WTC11 (cell line): ENCODE measurements around the gene PAPOLA. TPM values are rescaled to one million over a fixed set of nuclear protein-coding genes. Genes with fewer than 3 reads are reported as not detected.
"Not testable (repeated sequence)": the region's sequence is repeated elsewhere in the genome, so short reads cannot be mapped to it uniquely, and the experiment has no call there.

Source experiments
- ATAC-seq: fragments of 200-7000 bp; cut with Tn5 transposase; 2 replicates; pipeline ENCODE4 v1.10.0; 2021; ENCODE audit warnings: mild to moderate bottlenecking, moderate library complexity
- CTCF ChIA-PET: fragments of 300-600 bp; sonication (Branson Sonifier 250); formaldehyde crosslinking; loops from one replicate; lab custom pipeline; 2021; ENCODE audit warnings: antibody characterized with exemption; lab: Charles Lee
- POLR2A ChIA-PET: fragments of 350-600 bp; sonication (Branson Sonifier 250); formaldehyde crosslinking; loops from one replicate; lab custom pipeline; 2021; ENCODE audit warnings: antibody characterized with exemption; lab: Charles Lee
- DNase-seq: peaks from one replicate; pipeline ENCODE4 v3.0.0; 2021; ENCODE audit warnings: low spot score
- H3K27ac Mint-ChIP-seq: 2 replicates; pipeline ENCODE4 v1.8.0; 2021; ENCODE audit warnings: mixed read lengths
- H3K27me3 Mint-ChIP-seq: 2 replicates; pipeline ENCODE4 v1.8.0; 2021; ENCODE audit warnings: low read depth, mild to moderate bottlenecking, moderate library complexity, mixed read lengths
- H3K36me3 Mint-ChIP-seq: 2 replicates; pipeline ENCODE4 v1.8.0; 2021; ENCODE audit warnings: mixed read lengths
- H3K4me1 Mint-ChIP-seq: 2 replicates; pipeline ENCODE4 v1.8.0; 2022; ENCODE audit warnings: mixed read lengths
- H3K4me3 Mint-ChIP-seq: 2 replicates; pipeline ENCODE4 v1.8.0; 2021; ENCODE audit warnings: mild to moderate bottlenecking, moderate library complexity, mixed read lengths
- H3K9me3 Mint-ChIP-seq: 2 replicates; pipeline ENCODE4 v1.8.0; 2021; ENCODE audit warnings: mixed read lengths
- FOXK1 ChIP-seq: sonication (generic); formaldehyde crosslinking; IDR thresholded peaks from 2 replicates; pipeline ENCODE4 v1.8.0; 2022; ENCODE audit warnings: mild to moderate bottlenecking, moderate library complexity, missing genetic modification reagents
- JAZF1 ChIP-seq: fragments of 250-450 bp; sonication (Bioruptor Pico); IDR thresholded peaks from 2 replicates; pipeline ENCODE4 v1.9.0; 2021; ENCODE audit warnings: moderate library complexity, mild to moderate bottlenecking, inconsistent platforms
- MYBL2 ChIP-seq: sonication (generic); formaldehyde crosslinking; IDR thresholded peaks from 2 replicates; pipeline ENCODE4 v1.8.1; 2023; ENCODE audit warnings: mild to moderate bottlenecking, moderate library complexity, missing genetic modification reagents
- NFE2L1 ChIP-seq: sonication (generic); formaldehyde crosslinking; IDR thresholded peaks from 2 replicates; pipeline ENCODE4 v1.8.1; 2023; ENCODE audit warnings: missing genetic modification reagents
- NFYB ChIP-seq: sonication (generic); formaldehyde crosslinking; conservative IDR thresholded peaks from 2 replicates; pipeline ENCODE4 v1.8.0; 2022; ENCODE audit warnings: low read depth, missing genetic modification reagents
- NR1H2 ChIP-seq: sonication (generic); formaldehyde crosslinking; IDR thresholded peaks from 2 replicates; pipeline ENCODE4 v1.9.0; 2021; ENCODE audit warnings: mild to moderate bottlenecking, moderate library complexity, missing genetic modification reagents
- PRRX2 ChIP-seq: fragments of 250-450 bp; sonication (Bioruptor Pico); IDR thresholded peaks from 2 replicates; pipeline ENCODE4 v1.8.0; 2021; ENCODE audit warnings: mild to moderate bottlenecking
- RORB ChIP-seq: fragments of 250-450 bp; sonication (Bioruptor Pico); IDR thresholded peaks from 2 replicates; pipeline ENCODE4 v1.9.0; 2021; ENCODE audit warnings: mild to moderate bottlenecking
- SP1 ChIP-seq: sonication (generic); formaldehyde crosslinking; conservative IDR thresholded peaks from 2 replicates; pipeline ENCODE4 v1.8.1; 2022; ENCODE audit warnings: missing genetic modification reagents
- TCF7 ChIP-seq: sonication (generic); formaldehyde crosslinking; IDR thresholded peaks from 2 replicates; pipeline ENCODE4 v1.8.0; 2022; ENCODE audit warnings: mild to moderate bottlenecking, low read depth, missing genetic modification reagents, moderate library complexity
- TEAD1 ChIP-seq: sonication (generic); formaldehyde crosslinking; IDR thresholded peaks from 2 replicates; pipeline ENCODE4 v1.8.0; 2022; ENCODE audit warnings: mild to moderate bottlenecking, missing genetic modification reagents
- TEAD4 ChIP-seq: sonication (generic); formaldehyde crosslinking; IDR thresholded peaks from 2 replicates; pipeline ENCODE4 v1.8.0; 2022; ENCODE audit warnings: mild to moderate bottlenecking, missing genetic modification reagents
- ZBTB21 ChIP-seq: sonication (generic); formaldehyde crosslinking; IDR thresholded peaks from 2 replicates; pipeline ENCODE4 v1.8.1; 2023; ENCODE audit warnings: mild to moderate bottlenecking, missing genetic modification reagents, borderline replicate concordance
- ZNF121 ChIP-seq: sonication (generic); formaldehyde crosslinking; IDR thresholded peaks from 2 replicates; pipeline ENCODE4 v1.8.0; 2023; ENCODE audit warnings: missing genetic modification reagents
- ZNF219 ChIP-seq: sonication (generic); formaldehyde crosslinking; IDR thresholded peaks from 2 replicates; pipeline ENCODE4 v1.8.0; 2023; ENCODE audit warnings: missing genetic modification reagents, mild to moderate bottlenecking, borderline replicate concordance
- ZNF317 ChIP-seq: sonication (generic); formaldehyde crosslinking; IDR thresholded peaks from 2 replicates; pipeline ENCODE4 v1.8.1; 2023; ENCODE audit warnings: low read depth, mild to moderate bottlenecking, moderate library complexity, missing genetic modification reagents, borderline replicate concordance
- ZNF396 ChIP-seq: fragments of 250-450 bp; sonication (Bioruptor Pico); IDR thresholded peaks from 2 replicates; pipeline ENCODE4 v1.8.0; 2021; ENCODE audit warnings: mild to moderate bottlenecking, moderate library complexity, borderline replicate concordance
- total RNA-seq: library from RNA; stranded (reverse); gene quantifications from 3 replicates; pipeline ENCODE4 v1.2.3, GENCODE V29; 2021
- TF ChIP-seq, protein P1 (sequence below): fragments of 250-450 bp; sonication (Bioruptor Pico); conservative IDR thresholded peaks from 2 replicates; pipeline ENCODE4 v1.9.0; 2021; ENCODE audit warnings: mild to moderate bottlenecking
- TF ChIP-seq, protein P2 (sequence below): sonication (generic); formaldehyde crosslinking; IDR thresholded peaks from 2 replicates; pipeline ENCODE4 v1.8.0; 2023; ENCODE audit warnings: missing genetic modification reagents, mild to moderate bottlenecking, borderline replicate concordance
- TF ChIP-seq, protein P3 (sequence below): sonication (generic); formaldehyde crosslinking; IDR thresholded peaks from 2 replicates; pipeline ENCODE4 v1.8.1; 2023; ENCODE audit warnings: mild to moderate bottlenecking, missing genetic modification reagents, moderate library complexity
- TF ChIP-seq, protein P4 (sequence below): sonication (generic); formaldehyde crosslinking; IDR thresholded peaks from 2 replicates; pipeline ENCODE4 v1.8.1; 2022; ENCODE audit warnings: low read depth, mild to moderate bottlenecking, moderate library complexity, missing genetic modification reagents, borderline replicate concordance
- TF ChIP-seq, protein P5 (sequence below): fragments of 200-600 bp; IDR thresholded peaks from 2 replicates; pipeline ENCODE4 v1.8.0; 2022; ENCODE audit warnings: antibody characterized with exemption
- TF ChIP-seq, protein P6 (sequence below): fragments of 250-450 bp; sonication (Bioruptor Pico); IDR thresholded peaks from 2 replicates; pipeline ENCODE4 v1.8.0; 2021; ENCODE audit warnings: mild to moderate bottlenecking

Gene PAPOLA
- total RNA-seq, 1 experiment from 2014 or later = 210 TPM

DNA sequence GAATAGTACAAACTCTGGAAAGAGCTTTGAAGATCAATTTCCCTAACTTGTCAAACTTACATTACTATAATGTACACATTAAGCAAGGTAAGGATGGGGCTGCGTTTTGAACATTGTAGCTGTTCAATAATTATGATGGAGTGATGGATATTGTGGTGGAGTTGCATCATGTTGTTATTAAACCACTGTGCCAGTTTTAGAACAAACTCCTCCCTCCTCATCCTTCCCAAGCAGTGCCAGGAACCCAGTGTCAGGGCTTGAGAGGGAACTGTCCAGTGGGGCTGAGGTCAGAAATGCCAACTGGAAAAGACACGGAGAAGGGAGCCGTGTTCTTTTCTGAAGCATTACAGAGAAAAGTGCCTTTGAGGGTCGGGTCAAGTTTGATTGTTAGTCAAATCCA, 31.9 kb upstream of the PAPOLA start (continued):
- TF ChIP-seq NR1H2 (CRISPR knock-in tag) (no peak), NFYB (CRISPR knock-in tag) (no peak), ZNF396 (CRISPR knock-in tag) (no peak), TCF7 (CRISPR knock-in tag) (no peak)

DNA sequence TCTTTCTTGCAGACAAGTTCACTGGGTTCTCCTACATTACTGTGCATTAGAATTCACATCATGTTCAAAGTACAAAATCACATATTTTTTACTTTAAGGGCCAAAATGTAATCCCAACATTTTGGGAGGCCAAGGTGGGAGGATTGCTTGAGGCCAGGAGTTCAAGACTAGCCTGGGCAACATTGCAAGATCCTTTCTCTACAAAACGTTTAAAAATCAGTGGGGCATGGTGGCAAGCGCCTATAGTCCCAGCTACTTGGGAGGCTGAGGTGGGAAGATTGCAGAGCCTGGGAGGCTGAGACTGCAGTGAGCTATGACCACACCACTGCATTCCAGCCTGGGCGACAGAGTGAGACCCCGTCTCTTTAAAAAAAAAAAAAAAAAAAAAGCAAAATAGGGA, 31.2 kb upstream of the PAPOLA start:
- CTCF ChIA-PET = interaction anchor here (0.7 kb wide), 1 partner anchor 42 kb away, joined by 3 read pairs; no protein-coding TSS in a partner anchor
- DNase-seq, H3K9me3 Mint-ChIP-seq, H3K27me3 Mint-ChIP-seq, H3K4me1 Mint-ChIP-seq, H3K27ac Mint-ChIP-seq, ATAC-seq, POLR2A ChIA-PET, H3K4me3 Mint-ChIP-seq, H3K36me3 Mint-ChIP-seq: not testable (repeated sequence)
- peak; percentile 47; the same call in 1 of the 2 replicates for TF ChIP-seq ZNF121

DNA sequence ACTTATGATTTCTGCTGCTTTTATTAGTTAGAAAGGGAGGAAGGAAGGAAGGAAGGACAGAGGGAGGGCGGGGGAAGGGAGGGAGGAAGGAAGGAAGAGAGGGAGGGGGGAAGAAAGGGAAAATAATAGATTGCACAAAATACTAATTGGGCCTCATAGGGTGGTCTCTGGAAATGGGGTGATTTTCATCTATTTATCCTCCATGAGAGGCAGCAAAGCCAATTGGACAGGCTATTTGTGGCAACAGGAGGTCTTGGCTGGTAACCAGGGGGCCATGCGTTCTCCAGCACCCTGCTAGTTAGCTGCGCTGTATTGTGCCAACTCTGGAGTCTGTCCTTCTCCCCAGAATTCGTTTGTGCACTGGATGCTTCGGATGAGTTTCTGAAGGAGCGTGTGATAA, 24.1 kb upstream of the PAPOLA start:
- no peaks in the 10 kb centered on the region for H3K36me3 Mint-ChIP-seq
- no peak overlapping the region for H3K27ac Mint-ChIP-seq
- H3K4me3 Mint-ChIP-seq = no peak overlapping the region
- H3K9me3 Mint-ChIP-seq = no peaks in the 10 kb centered on the region
- ChIA-PET CTCF (interaction anchor here (0.6 kb wide), 1 partner anchor 10 kb away, joined by 3 read pairs; no protein-coding TSS in a partner anchor), POLR2A (no interaction called here)
- H3K4me1 Mint-ChIP-seq = no peaks in the 10 kb centered on the region
- ATAC-seq (no peak), DNase-seq (no peak)
- H3K27me3 Mint-ChIP-seq = no peaks in the 10 kb centered on the region; the same call in 1 of the 2 replicates
- TF ChIP-seq, protein P1, sequence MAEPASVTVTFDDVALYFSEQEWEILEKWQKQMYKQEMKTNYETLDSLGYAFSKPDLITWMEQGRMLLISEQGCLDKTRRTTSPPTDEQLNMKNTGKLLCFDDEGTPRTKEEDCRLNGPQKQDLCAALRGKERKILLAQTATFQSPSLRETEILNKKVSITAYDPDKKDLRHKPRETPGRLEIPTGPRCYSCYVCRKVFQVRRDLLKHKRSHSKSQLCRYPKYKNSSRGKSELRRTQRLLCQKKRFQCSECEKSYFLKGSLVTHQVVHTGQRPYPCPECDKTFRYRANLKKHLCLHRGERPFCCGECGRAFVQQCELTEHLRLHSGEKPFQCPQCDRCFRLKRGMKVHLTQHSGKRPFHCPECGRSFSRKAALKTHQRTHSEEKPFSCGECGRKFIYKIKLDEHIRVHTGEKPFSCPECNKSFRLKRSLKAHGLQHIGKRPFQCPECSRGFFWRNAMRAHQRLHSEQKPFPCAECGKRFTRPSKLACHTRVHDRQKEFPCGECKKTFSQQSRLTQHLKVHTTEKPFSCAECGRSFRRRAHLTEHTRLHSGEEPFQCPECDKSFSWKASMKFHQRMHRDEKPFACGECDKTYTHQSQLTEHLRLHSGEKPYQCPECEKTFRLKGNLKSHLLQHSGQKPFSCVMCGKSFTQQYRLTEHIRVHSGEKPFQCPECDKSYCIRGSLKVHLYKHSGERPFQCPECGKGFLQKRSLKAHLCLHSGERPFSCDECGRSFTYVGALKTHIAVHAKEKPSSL (CRISPR knock-in tag) = no peak
- TF ChIP-seq ZNF219 (CRISPR knock-in tag) (no peak), RORB (CRISPR knock-in tag) (no peak), ZBTB21 (no peak), ZNF317 (no peak), SP1 (no peak), MYBL2 (CRISPR knock-in tag) (no peak), FOXK1 (CRISPR knock-in tag) (no peak), PRRX2 (CRISPR knock-in tag) (no peak), TEAD1 (no peak), NFE2L1 (CRISPR knock-in tag) (no peak), TEAD4 (no peak), JAZF1 (no peak)
- TF ChIP-seq, protein P2, sequence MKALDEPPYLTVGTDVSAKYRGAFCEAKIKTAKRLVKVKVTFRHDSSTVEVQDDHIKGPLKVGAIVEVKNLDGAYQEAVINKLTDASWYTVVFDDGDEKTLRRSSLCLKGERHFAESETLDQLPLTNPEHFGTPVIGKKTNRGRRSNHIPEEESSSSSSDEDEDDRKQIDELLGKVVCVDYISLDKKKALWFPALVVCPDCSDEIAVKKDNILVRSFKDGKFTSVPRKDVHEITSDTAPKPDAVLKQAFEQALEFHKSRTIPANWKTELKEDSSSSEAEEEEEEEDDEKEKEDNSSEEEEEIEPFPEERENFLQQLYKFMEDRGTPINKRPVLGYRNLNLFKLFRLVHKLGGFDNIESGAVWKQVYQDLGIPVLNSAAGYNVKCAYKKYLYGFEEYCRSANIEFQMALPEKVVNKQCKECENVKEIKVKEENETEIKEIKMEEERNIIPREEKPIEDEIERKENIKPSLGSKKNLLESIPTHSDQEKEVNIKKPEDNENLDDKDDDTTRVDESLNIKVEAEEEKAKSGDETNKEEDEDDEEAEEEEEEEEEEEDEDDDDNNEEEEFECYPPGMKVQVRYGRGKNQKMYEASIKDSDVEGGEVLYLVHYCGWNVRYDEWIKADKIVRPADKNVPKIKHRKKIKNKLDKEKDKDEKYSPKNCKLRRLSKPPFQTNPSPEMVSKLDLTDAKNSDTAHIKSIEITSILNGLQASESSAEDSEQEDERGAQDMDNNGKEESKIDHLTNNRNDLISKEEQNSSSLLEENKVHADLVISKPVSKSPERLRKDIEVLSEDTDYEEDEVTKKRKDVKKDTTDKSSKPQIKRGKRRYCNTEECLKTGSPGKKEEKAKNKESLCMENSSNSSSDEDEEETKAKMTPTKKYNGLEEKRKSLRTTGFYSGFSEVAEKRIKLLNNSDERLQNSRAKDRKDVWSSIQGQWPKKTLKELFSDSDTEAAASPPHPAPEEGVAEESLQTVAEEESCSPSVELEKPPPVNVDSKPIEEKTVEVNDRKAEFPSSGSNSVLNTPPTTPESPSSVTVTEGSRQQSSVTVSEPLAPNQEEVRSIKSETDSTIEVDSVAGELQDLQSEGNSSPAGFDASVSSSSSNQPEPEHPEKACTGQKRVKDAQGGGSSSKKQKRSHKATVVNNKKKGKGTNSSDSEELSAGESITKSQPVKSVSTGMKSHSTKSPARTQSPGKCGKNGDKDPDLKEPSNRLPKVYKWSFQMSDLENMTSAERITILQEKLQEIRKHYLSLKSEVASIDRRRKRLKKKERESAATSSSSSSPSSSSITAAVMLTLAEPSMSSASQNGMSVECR (CRISPR knock-in tag) = no peak
- TF ChIP-seq, protein P3, sequence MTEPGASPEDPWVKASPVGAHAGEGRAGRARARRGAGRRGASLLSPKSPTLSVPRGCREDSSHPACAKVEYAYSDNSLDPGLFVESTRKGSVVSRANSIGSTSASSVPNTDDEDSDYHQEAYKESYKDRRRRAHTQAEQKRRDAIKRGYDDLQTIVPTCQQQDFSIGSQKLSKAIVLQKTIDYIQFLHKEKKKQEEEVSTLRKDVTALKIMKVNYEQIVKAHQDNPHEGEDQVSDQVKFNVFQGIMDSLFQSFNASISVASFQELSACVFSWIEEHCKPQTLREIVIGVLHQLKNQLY (CRISPR knock-in tag) = no peak
- TF ChIP-seq, protein P4, sequence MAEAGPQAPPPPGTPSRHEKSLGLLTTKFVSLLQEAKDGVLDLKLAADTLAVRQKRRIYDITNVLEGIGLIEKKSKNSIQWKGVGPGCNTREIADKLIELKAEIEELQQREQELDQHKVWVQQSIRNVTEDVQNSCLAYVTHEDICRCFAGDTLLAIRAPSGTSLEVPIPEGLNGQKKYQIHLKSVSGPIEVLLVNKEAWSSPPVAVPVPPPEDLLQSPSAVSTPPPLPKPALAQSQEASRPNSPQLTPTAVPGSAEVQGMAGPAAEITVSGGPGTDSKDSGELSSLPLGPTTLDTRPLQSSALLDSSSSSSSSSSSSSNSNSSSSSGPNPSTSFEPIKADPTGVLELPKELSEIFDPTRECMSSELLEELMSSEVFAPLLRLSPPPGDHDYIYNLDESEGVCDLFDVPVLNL (CRISPR knock-in tag) = no peak
- TF ChIP-seq, protein P5, sequence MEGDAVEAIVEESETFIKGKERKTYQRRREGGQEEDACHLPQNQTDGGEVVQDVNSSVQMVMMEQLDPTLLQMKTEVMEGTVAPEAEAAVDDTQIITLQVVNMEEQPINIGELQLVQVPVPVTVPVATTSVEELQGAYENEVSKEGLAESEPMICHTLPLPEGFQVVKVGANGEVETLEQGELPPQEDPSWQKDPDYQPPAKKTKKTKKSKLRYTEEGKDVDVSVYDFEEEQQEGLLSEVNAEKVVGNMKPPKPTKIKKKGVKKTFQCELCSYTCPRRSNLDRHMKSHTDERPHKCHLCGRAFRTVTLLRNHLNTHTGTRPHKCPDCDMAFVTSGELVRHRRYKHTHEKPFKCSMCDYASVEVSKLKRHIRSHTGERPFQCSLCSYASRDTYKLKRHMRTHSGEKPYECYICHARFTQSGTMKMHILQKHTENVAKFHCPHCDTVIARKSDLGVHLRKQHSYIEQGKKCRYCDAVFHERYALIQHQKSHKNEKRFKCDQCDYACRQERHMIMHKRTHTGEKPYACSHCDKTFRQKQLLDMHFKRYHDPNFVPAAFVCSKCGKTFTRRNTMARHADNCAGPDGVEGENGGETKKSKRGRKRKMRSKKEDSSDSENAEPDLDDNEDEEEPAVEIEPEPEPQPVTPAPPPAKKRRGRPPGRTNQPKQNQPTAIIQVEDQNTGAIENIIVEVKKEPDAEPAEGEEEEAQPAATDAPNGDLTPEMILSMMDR = no peak
- TF ChIP-seq, protein P6, sequence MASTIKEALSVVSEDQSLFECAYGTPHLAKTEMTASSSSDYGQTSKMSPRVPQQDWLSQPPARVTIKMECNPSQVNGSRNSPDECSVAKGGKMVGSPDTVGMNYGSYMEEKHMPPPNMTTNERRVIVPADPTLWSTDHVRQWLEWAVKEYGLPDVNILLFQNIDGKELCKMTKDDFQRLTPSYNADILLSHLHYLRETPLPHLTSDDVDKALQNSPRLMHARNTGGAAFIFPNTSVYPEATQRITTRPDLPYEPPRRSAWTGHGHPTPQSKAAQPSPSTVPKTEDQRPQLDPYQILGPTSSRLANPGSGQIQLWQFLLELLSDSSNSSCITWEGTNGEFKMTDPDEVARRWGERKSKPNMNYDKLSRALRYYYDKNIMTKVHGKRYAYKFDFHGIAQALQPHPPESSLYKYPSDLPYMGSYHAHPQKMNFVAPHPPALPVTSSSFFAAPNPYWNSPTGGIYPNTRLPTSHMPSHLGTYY = no peak
